ENCODE results near the gene TASOR2.

Gene TASOR2

GRCh38 chr10:5645944-5646617 is 38.6 kb upstream of the TASOR2 start:
- Histone ChIP-seq H3K9ac (ENCODE audit: low read depth, low read length) (no peak overlapping the region), H3K4me1 (ENCODE audit: insufficient read depth, low read length) (no peaks in the 10 kb centered on the region)

DNA sequence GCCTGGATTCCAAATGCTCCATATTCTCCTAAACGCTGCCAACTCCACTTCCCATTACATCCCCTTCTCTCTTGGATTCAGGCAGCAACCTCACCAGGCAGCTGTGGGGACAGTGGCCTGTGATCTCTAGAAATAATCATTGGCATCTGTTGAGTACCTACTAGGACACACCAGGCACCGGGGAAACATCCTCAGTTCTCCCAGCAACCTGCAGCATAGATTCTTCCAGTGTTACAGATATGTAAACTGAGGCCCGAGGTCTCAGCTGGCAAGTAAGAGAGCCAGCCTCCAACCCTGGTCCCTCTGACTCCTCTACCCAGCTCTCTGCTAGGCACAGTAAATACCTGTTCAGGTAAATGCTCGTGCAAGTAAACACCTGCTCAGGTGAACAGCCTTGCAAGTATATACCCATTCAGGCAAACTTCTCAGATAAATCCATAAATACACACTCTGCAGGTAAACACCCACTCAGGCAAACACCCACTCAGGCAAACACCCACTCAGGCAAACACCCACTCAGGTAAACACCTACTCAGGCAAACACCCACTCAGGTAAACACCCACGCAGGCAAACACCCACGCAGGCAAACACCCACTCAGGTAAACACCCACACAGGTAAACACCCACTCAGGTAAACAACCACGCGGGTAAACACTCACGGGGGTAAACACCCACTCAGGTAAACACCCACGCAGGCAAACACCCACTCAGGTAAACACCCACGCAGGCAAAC is 37.0 kb upstream of the TASOR2 start:
- no peaks in the 10 kb centered on the region for H3K27me3 ChIP-seq (ENCODE audit: insufficient read depth, low read length)
- no peak overlapping the region for H3K9ac ChIP-seq (ENCODE audit: low read depth, low read length)
- H3K4me1 ChIP-seq (ENCODE audit: insufficient read depth, low read length), result no peaks in the 10 kb centered on the region
- no peak overlapping the region for H3K4me3 ChIP-seq (ENCODE audit: low read length)
- H3K36me3 ChIP-seq (ENCODE audit: insufficient read depth, low read depth, low read length), result peaks cover 27% of the 10 kb centered on the region; the same call in 1 of the 2 replicates
- no peaks in the 10 kb centered on the region for H3K9me3 ChIP-seq (ENCODE audit: insufficient read depth, low read depth, low read length)
- no peak overlapping the region for H3K27ac ChIP-seq (ENCODE audit: low read length)

More at GRCh38 chr10:5645944-5646617, 38.6 kb upstream of the TASOR2 start:
- Histone ChIP-seq H3K4me3 (ENCODE audit: low read length) (no peak overlapping the region), H3K27me3 (ENCODE audit: insufficient read depth, low read length) (no peaks in the 10 kb centered on the region), H3K27ac (ENCODE audit: low read length) (no peak overlapping the region), H3K9me3 (ENCODE audit: insufficient read depth, low read depth, low read length) (no peaks in the 10 kb centered on the region), H3K36me3 (ENCODE audit: insufficient read depth, low read depth, low read length) (peaks cover 37% of the 10 kb centered on the region; the same call in 1 of the 2 replicates)

DNA sequence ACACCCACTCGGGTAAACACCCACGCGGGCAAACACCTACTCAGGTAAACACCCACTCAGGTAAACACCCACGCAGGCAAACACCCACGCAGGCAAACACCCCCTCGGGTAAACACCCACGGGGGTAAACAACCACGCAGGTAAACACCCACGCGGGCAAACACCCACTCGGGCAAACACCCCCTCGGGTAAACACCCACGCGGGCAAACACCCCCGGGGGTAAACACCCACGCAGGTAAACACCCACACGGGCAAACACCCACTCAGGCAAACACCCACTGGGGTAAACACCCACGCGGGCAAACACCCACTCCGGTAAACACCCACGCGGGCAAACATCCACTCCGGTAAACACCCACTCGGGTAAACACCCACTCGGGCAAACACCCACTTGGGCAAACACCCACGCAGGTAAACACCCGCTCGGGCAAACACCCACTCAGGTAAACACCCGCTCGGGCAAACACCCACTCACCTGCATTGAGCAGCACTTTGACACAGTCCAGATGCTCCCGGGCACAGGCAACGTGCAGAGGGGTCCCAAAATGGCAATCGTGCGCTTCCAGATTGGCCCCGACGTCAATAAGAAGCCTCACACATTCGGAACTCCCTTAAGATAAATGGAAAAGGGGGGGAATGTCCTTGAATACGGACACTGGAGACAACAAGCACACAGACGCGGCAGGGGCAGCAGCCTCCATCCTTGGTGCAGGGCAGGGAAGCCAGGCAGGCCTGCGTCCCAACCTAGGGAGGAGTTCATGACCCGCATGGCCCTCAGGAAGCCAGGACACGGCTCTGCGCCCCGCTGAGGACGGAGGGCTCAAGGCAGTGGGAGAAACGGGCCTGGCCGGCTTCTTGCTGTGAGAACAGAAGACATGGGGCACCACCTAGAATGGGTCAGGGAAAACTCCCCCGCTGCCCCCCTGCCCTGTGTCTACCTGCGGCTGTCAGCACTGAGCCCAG is 35.9 kb upstream of the TASOR2 start:
- no peaks in the 10 kb centered on the region for H3K4me1 ChIP-seq (ENCODE audit: insufficient read depth, low read length)
- no peak overlapping the region for H3K4me3 ChIP-seq (ENCODE audit: low read length)
- H3K9ac ChIP-seq (ENCODE audit: low read depth, low read length), result no peak overlapping the region
- no peaks in the 10 kb centered on the region for H3K9me3 ChIP-seq (ENCODE audit: insufficient read depth, low read depth, low read length)
- H3K27ac ChIP-seq (ENCODE audit: low read length), result no peak overlapping the region
- no peaks in the 10 kb centered on the region for H3K27me3 ChIP-seq (ENCODE audit: insufficient read depth, low read length)
- peaks cover 26% of the 10 kb centered on the region; the same call in 1 of the 2 replicates for H3K36me3 ChIP-seq (ENCODE audit: insufficient read depth, low read depth, low read length)

DNA sequence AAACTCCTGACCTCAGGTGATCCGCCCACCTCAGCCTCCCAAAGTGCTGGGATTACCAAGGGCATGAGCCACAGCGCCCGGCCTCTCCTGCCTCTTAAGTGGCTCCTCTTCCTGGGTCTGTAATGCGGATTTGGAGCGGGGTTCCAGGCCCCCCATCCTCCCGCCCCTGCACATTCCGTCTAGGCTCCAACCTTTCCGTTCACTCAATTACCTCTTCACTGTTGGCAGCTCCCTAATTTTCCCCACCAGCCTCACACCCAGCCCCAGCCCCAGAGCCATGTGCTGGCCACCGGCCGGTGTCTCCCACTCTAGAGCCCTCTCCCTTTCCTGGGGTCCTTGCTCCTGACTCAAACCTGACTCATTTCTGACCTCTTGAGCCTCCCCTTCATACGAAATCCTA is 34.9 kb upstream of the TASOR2 start:
- H3K9me3 ChIP-seq (ENCODE audit: insufficient read depth, low read depth, low read length), result no peaks in the 10 kb centered on the region
- H3K4me1 ChIP-seq (ENCODE audit: insufficient read depth, low read length), result no peaks in the 10 kb centered on the region
- H3K4me3 ChIP-seq (ENCODE audit: low read length), result no peak overlapping the region
- no peak overlapping the region for H3K27ac ChIP-seq (ENCODE audit: low read length)
- no peaks in the 10 kb centered on the region for H3K27me3 ChIP-seq (ENCODE audit: insufficient read depth, low read length)
- peaks cover 23% of the 10 kb centered on the region; the same call in 1 of the 2 replicates for H3K36me3 ChIP-seq (ENCODE audit: insufficient read depth, low read depth, low read length)
- no peak overlapping the region for H3K9ac ChIP-seq (ENCODE audit: low read depth, low read length)

DNA sequence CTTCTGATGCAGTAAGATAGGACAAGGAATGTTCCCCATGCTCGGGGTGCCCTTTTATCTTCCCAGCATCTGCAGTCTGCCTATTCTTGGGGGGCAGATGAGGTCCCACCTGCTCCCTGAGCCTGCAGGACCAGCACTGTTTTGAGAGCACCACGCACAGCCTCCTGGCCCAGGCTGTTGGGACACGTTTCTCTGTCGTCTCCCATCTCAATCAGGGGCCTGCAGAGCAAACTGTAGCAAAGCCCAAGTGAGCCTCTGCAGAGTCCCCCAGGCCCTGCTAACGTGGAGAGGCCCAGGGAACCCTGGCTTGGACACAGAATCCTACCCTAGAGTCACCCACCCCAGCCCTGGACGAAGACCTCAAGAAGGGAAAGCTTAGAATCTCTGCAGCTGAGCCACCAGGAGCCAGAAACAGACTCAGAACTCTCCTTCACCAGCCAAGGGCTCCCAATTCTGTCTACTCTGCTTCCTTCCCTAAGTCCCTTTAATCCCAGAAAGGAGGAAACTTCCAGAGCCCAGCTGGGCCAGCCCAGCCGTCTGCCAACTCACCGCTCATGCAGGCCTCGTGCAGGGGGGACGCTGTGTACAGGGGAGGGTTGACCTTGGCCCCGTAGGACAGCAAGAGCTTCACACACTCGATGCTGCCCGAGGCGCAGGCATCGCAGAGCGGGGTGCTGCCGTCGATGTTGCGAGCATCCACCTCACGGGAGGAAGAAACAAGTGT is 33.8 kb upstream of the TASOR2 start:
- H3K4me3 ChIP-seq (ENCODE audit: low read length), result no peak overlapping the region

GRCh38 chr10:5651388-5651764 is 33.3 kb upstream of the TASOR2 start:
- Histone ChIP-seq H3K4me3 (ENCODE audit: low read length) (no peak overlapping the region), H3K27ac (ENCODE audit: low read length) (no peak overlapping the region), H3K4me1 (ENCODE audit: insufficient read depth, low read length) (no peaks in the 10 kb centered on the region), H3K36me3 (ENCODE audit: insufficient read depth, low read depth, low read length) (peaks cover 23% of the 10 kb centered on the region; the same call in 1 of the 2 replicates), H3K9me3 (ENCODE audit: insufficient read depth, low read depth, low read length) (no peaks in the 10 kb centered on the region), H3K9ac (ENCODE audit: low read depth, low read length) (no peak overlapping the region), H3K27me3 (ENCODE audit: insufficient read depth, low read length) (no peaks in the 10 kb centered on the region)

More for the DNA sequence above, 33.8 kb upstream of the TASOR2 start:
- Histone ChIP-seq H3K27ac (ENCODE audit: low read length) (no peak overlapping the region), H3K4me1 (ENCODE audit: insufficient read depth, low read length) (no peaks in the 10 kb centered on the region), H3K27me3 (ENCODE audit: insufficient read depth, low read length) (no peaks in the 10 kb centered on the region), H3K9me3 (ENCODE audit: insufficient read depth, low read depth, low read length) (no peaks in the 10 kb centered on the region), H3K9ac (ENCODE audit: low read depth, low read length) (no peak overlapping the region), H3K36me3 (ENCODE audit: insufficient read depth, low read depth, low read length) (peaks cover 23% of the 10 kb centered on the region; the same call in 1 of the 2 replicates)

DNA sequence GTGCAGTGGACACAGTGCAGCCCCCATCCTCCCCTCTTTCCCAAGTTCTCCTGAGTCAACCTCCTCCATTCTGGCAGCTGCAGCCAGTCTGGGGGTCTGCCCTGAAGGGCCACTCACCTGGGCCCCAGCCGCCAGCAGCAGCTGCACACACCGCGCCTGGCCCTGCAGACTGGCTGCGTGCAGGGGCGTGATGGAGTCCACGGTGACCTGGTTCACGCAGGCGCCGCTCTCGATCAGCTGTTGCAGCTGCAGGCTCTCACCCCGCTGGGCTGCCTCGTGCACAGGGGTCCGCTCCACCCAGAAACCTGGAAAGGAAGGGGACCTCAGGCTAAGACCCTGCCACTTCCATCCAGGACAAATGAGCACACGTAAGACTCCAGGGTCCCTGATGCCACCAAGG is 31.9 kb upstream of the TASOR2 start:
- Histone ChIP-seq H3K4me1 (ENCODE audit: insufficient read depth, low read length) (no peaks in the 10 kb centered on the region), H3K36me3 (ENCODE audit: insufficient read depth, low read depth, low read length) (peaks cover 10% of the 10 kb centered on the region; the same call in 1 of the 2 replicates), H3K4me3 (ENCODE audit: low read length) (no peak overlapping the region), H3K27ac (ENCODE audit: low read length) (no peak overlapping the region), H3K9ac (ENCODE audit: low read depth, low read length) (no peak overlapping the region), H3K9me3 (ENCODE audit: insufficient read depth, low read depth, low read length) (no peaks in the 10 kb centered on the region), H3K27me3 (ENCODE audit: insufficient read depth, low read length) (no peaks in the 10 kb centered on the region)

- no peak overlapping the region for H3K27ac ChIP-seq (ENCODE audit: low read length)
- H3K4me1 ChIP-seq (ENCODE audit: insufficient read depth, low read length), result peaks cover 5% of the 10 kb centered on the region; the same call in 1 of the 2 replicates
- no peaks in the 10 kb centered on the region for H3K36me3 ChIP-seq (ENCODE audit: insufficient read depth, low read depth, low read length)
- no peaks in the 10 kb centered on the region for H3K9me3 ChIP-seq (ENCODE audit: insufficient read depth, low read depth, low read length)
- no peaks in the 10 kb centered on the region for H3K27me3 ChIP-seq (ENCODE audit: insufficient read depth, low read length)
- no peak overlapping the region for H3K9ac ChIP-seq (ENCODE audit: low read depth, low read length)
- H3K4me3 ChIP-seq (ENCODE audit: low read length), result no peak overlapping the region
These were observed 30.4 kb upstream of the TASOR2 start for GRCh38 chr10:5654218-5654755.

- H3K36me3 ChIP-seq (ENCODE audit: insufficient read depth, low read depth, low read length), result no peaks in the 10 kb centered on the region
- H3K27ac ChIP-seq (ENCODE audit: low read length), result no peak overlapping the region
- H3K4me3 ChIP-seq (ENCODE audit: low read length), result no peak overlapping the region
- H3K9me3 ChIP-seq (ENCODE audit: insufficient read depth, low read depth, low read length), result no peaks in the 10 kb centered on the region
- H3K9ac ChIP-seq (ENCODE audit: low read depth, low read length), result no peak overlapping the region
- H3K4me1 ChIP-seq (ENCODE audit: insufficient read depth, low read length), result peaks cover 10% of the 10 kb centered on the region; the same call in 1 of the 2 replicates
- H3K27me3 ChIP-seq (ENCODE audit: insufficient read depth, low read length), result no peaks in the 10 kb centered on the region
These were observed 29.5 kb upstream of the TASOR2 start for GRCh38 chr10:5655121-5655520.

DNA sequence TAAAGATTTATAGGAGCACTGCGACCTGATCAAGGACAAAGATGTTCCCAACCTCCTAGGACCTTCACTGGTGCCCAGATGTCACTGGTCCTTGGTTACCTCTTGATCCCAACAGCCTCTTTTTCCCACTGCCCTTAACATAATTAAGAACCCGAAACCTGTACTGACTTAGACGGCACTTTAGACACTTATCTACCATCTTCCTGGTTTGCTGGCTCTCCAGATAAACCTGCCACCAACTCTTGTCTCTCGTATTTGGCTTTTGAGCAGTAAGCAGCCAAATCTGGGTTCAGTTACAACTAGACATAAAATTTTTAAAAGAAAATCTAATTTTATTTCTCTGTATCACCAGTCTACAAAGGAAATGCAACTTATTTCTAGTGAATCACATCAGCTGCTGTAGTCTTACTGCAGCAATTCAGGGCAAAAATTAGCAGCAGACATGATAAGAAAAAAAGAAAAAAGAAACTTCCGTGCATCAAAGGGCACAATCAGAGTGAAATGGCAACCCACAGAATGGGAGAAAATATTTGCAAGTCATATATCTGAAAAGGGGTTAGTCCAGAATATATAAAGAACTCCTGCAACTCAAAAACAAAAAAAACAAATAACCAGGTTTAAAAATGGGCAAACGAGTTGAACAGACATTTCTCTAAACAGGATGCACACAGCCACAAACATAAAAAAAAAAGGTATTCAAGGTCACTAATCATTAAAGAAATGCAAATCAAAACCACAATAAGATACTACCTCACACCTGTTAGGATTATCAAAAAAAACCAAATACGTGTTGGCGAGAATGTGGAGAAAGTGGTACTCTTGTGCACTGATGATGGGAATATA is 27.7 kb upstream of the TASOR2 start:
- H3K9me3 ChIP-seq (ENCODE audit: insufficient read depth, low read depth, low read length), result no peaks in the 10 kb centered on the region
- H3K4me1 ChIP-seq (ENCODE audit: insufficient read depth, low read length), result peaks cover 10% of the 10 kb centered on the region; the same call in 1 of the 2 replicates
- no peak overlapping the region for H3K4me3 ChIP-seq (ENCODE audit: low read length)
- H3K27ac ChIP-seq (ENCODE audit: low read length), result no peak overlapping the region
- H3K36me3 ChIP-seq (ENCODE audit: insufficient read depth, low read depth, low read length), result no peaks in the 10 kb centered on the region
- no peaks in the 10 kb centered on the region for H3K27me3 ChIP-seq (ENCODE audit: insufficient read depth, low read length)
- no peak overlapping the region for H3K9ac ChIP-seq (ENCODE audit: low read depth, low read length)
